GM19351 (cell line): ENCODE data around the gene BTBD17.

Source experiments
- ATAC-seq: cut with Tn5 transposase; IDR thresholded peaks from one replicate; pipeline ENCODE4 v1.9.1; 2021; ENCODE audit warnings: mild to moderate bottlenecking, moderate library complexity; ENCODE audit not compliant: unreplicated experiment

Gene BTBD17

DNA sequence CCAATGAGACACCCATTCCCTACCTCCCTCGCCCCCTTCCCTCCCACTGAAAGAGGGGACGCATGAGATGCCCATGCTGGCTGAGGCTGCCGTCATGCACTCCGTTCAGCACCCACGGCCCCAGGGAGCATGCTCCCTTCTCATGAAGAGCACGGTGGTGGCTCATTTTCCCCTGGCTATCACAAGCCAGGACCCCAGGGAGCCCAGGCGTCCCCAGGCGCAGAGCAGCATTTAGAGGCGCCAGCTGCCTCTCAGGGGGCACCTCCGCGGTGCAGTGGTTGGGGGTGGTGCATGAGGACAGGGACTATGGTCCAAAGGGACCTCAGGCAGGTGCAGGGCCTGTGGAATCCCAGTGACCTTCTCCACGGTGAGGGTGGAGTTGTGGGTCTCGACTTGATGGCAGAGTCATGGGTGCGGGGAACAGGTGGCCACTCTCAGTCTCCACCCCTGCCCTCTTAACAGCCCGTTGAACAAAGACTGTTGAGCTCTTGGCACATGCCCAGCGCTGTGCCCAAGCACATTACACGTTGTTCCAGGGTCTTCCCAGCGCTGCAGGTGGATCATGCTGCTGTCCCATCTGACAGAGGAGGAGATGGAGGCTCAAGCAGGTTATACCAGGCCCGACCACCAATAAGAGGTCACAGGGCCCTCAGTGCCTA is 22.0 kb downstream of the BTBD17 start:
- ATAC-seq = no peak

- no peak for ATAC-seq
Observed at GRCh38 chr17:74337834-74338500, 23.7 kb downstream of the BTBD17 start.

- no peak for ATAC-seq
Observed at GRCh38 chr17:74336307-74336706, 25.4 kb downstream of the BTBD17 start.

GRCh38 chr17:74335529-74336062 is 26.1 kb downstream of the BTBD17 start:
- no peak for ATAC-seq

- ATAC-seq = no peak
Observed at GRCh38 chr17:74334393-74335039, 27.2 kb downstream of the BTBD17 start.

- ATAC-seq = no peak
Observed at GRCh38 chr17:74332763-74333283, 28.8 kb downstream of the BTBD17 start.

DNA sequence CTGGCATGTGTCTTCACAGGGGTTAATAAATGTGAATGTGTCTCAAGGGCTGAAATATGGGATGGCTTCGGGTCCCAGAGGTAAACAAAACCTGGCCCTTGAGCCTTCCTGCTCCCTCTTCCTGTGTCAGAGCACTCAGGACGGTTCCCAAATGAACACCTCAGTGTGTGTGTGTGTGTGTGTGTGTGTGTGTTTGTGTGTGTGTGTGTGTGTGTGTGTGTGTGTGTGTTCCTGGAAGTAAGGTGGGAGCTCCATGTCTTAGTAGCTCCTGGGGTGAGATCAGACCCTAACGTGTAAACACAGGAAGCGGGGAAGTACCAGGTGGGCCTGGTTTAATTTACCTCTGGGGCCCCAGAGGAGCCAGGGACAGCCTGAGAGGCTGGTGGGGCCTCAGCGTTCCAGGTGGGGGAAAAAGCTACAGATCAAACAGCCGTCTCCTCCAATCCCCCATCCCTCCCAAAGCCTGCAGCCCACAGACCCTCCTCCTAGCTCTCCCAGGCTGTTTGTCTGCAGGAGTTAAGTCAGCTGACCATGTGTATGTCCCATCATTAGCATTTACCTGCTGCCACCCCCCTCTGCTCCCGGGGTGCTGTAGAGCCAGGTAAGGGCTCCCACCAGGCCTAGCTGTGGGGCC is 29.5 kb downstream of the BTBD17 start:
- ATAC-seq = no peak

- no peak for ATAC-seq
Observed at GRCh38 chr17:74330446-74330845, 31.2 kb downstream of the BTBD17 start.

GRCh38 chr17:74329378-74329777 is 32.3 kb downstream of the BTBD17 start:
- no peak for ATAC-seq

DNA sequence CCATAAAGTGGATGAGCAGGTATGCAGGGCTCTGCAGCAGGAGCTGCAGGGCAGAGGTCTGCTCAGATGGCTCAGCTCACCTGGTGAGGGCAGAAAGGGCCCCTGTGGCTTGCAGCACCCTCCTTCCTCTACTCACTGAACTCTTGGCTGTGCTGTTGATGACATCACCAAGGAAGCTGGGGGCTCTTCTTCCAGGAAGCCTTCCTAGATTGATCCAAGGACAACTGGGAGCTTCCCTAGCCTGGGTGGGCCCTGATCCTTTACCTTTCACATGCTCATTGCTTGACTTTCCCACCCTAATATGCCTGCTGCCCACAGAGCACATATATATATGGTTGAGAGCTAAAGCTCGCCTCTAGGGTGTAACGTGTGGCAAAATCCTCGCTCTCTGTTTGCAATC is 33.2 kb downstream of the BTBD17 start:
- no peak for ATAC-seq

DNA sequence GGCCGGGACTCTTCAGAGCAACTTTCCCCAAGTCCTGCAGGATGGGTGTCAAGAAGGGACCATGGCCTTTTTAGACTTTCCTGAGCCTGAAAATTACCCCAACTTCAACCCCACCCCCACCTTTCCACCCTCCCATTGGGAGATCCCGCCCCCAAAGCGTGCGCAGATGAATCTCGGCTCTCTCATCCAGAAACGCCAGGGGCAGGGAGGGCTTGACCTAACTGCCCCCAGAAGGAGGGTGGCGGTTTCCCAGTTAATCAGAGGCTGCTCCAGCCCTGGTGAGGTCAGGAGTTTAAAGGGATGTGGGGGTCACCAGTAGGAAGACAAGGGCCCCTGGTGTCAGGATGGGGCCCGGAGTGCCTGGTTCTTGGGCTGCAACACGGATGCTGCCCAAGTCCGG is 35.2 kb downstream of the BTBD17 start:
- no peak for ATAC-seq

DNA sequence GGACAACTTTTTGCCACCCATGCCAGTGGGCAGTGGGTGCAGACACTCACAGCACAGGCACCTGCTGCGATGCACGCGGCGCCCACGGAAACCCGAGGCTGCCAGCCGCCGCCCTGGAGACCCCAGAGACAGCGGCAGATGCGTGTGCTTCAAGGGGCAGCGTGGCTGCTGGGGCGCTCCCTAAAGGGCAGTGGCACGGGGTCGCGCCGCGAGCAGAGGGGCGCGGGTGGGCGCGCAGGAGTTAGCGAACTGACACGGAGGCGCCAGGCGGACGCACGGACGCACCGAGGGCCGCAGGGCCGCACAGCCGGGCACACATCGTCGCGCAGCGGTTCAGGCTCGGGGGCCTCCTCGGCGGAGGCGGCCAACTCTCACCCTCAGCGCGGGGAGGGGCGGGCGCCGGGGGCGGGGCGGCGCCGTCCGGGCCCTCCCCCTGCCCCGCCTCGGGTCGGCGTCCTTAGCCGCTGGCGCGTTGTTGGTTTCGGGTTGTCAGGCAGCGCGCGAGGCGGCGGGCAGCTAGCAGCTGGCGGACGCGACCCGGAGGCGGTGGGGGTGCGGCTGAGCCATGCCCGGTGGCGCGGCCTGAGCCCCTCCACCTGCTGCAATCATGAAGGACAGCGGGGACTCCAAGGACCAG is 35.8 kb downstream of the BTBD17 start, which contains the start of gene KIF19:
TSS of gene KIF19 (plus strand) at position 484 of the 637 bp plus-strand sequence. CDS start at position 608, 124 bp downstream.
- no peak for ATAC-seq

DNA sequence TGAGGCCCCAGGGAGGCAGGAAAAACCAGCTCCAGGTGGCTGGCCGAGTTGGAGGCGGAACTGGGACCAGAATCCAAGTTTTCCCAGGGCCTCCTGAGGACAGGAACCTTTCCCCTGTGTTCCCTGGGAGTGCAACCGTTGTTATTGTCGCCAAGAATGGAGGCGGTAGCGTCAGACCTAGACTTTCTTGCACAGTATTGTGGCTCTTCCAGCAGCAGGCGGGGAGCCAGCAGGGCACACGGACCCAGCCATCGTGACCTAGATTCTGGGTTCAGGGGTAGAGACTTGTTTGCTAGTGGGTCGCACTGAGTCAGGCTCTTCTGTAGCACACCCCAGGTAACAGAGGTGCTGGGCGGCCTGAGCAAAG is 36.3 kb downstream of the BTBD17 start:
- ATAC-seq = no peak

- ATAC-seq = no peak
Observed at GRCh38 chr17:74324521-74324920, 37.1 kb downstream of the BTBD17 start.

GRCh38 chr17:74318391-74318790 is 43.3 kb downstream of the BTBD17 start:
- ATAC-seq = no peak

- ATAC-seq = no peak
Observed at GRCh38 chr17:74317071-74317470, 44.6 kb downstream of the BTBD17 start.

DNA sequence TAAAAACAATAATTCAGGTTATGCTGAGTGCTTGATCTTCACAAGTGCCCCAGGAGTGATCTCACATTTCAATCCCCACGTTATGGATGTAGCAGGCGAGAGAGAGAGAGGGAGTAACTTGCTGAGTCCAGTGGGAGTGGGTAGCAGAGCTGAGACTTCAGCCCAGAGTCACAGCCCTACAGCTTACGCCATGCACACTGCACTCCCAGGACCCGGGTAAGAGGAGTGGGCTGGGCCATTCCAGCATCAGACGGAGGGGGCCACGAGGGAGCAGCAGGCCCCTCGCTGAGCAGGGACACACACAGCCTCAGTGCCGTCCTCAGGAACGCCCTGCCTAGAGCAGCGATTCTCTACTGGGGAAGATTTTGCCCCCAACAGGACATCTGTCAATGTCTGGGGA is 45.4 kb downstream of the BTBD17 start:
- no peak for ATAC-seq

DNA sequence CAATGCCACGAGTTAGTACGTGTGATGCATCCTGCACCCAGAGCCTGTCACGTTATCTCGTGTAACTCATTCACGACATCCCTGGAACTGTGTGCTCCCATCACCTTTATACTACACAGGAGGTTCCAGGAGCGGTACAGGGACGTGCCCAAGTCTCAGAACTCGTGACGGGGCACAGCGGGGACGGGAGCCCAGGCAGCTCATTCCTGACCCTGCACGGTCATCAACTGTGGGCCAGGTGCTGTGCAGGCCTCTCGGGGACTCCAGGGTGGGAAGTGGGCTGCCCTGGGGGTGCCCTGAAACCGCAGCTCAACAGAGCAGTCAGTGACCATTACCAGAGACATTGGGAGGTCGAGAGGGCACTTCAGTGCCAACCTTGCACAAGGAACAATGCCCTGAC is 46.8 kb downstream of the BTBD17 start:
- ATAC-seq = no peak

DNA sequence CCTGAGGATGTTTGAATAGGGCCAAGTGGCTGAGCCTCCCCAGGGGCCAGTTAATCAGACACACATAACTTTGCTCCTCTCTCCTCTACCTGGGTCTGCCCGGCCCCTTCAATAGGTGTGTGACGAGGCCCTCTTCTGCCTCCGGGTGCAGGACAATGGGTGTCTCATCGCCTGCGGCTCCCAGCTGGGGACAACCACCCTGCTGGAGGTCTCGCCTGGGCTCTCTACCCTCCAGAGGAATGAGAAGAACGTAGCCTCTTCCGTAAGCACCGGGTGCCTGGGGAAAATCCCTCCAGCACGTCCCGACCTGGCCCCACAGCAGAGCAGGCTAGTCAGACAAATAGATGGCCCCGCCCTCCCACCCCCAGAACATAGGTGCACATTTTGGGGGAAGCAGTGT is 51.8 kb downstream of the BTBD17 start:
- ATAC-seq = no peak

DNA sequence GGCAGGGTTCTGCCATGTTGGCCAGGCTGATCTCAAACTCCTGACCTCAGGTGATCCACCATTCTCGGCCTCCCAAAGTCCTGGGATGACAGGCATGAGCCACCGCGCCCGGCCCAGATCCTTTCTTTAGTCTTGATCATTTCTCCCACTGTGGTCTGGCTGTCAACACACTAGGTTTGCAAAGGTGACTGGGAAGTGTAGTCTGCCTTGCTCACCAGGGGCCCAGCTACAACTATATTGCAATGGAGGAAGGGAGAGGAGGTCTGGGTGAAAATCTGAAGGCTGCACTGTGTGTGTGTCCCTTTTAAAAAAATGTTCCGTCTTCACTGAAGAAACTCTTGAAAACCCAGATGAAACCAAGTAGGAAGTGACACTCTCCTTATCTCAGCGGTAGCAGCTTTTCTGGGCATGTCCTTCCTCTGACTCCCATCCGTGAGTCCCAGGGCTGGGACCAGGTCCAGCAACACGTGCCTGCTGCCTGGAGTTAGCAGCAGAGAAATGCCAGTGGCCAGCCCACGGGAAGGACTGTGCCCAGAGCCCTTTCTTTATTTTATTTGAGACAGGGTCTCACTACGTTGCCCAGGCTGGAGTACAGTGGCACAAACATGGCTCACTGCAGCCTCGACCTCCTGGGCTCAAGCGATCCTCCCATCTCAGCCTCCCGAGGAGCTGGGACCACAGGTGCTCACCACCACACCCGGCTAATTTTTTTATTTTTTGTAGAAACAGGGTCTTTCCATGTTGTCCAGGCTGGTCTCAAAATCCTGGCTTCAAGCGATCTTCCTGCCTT is 53.5 kb downstream of the BTBD17 start:
- no peak for ATAC-seq
